ENCODE results near the gene ACHE.
A peak's percentile ranks its signal among the peaks of the same experiment; 100 is the strongest.
"Not testable (repeated sequence)": the region's sequence is repeated elsewhere in the genome, so short reads cannot be mapped to it uniquely, and the experiment has no call there.

Gene ACHE

DNA sequence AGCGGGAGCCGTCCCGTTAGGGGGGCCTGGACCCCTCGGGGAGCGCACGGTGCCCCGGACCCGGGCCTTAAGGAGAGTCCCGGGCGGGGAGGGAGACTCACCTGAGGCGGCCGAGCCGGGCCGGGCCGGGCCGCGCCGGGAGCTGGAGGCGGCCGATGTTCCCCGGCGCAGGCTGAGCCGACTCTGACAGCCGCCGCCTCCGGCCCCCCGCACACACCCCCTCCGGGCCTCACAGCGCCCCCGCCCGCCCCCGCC, at the start of gene ACHE:
TSS of gene ACHE (minus strand) at position 188 of the 255 bp plus-strand sequence. CDS start 1,656 bp downstream, outside the sequence.
- peak; percentile 39 for ATAC-seq
- TF ChIP-seq SNAI2 (CRISPR knock-in tag; IDR thresholded peaks at IDR 0.05): no peak

DNA sequence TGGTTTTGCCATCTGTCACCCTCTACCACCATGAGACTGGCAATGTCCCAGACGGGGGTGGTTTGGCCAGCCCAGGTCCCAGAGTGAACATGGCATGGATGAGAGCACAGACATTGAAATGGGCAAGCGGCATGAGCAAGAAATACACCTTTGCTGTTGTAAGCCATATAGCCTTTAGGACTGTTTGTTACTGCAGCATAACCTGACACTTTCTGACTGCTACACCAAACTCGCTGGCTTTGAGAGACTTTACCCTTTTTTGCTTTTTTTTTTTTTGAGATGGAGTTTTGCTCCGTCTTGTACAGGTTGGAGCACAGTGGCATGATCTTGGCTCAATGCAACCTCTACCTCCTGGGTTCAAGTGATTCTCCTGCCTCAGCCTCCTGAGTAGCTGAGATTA, 48.5 kb upstream of the ACHE start:
- ATAC-seq: no peak
- TF ChIP-seq ZFP30 (CRISPR knock-in tag; IDR thresholded peaks at IDR 0.05): no peak
- TF ChIP-seq ZNF8 (CRISPR knock-in tag; IDR thresholded peaks at IDR 0.05): no peak
- no peak for TF ChIP-seq ISL1 (CRISPR knock-in tag; IDR thresholded peaks at IDR 0.05)
- TF ChIP-seq ZC3H10 (CRISPR knock-in tag; IDR thresholded peaks at IDR 0.05): no peak
- TF ChIP-seq ZFP3 (CRISPR knock-in tag; IDR thresholded peaks at IDR 0.05): no peak
- no peak for TF ChIP-seq TCF4 (CRISPR knock-in tag; IDR thresholded peaks at IDR 0.05; ENCODE audit: borderline replicate concordance)
- no peak for TF ChIP-seq ARNTL (CRISPR knock-in tag; IDR thresholded peaks at IDR 0.05; ENCODE audit: borderline replicate concordance, low read depth)
- TF ChIP-seq BACH2 (CRISPR knock-in tag; IDR thresholded peaks at IDR 0.05; ENCODE audit: borderline replicate concordance): no peak
- no peak for TF ChIP-seq ZNF565 (CRISPR knock-in tag; conservative IDR thresholded peaks at IDR 0.05; ENCODE audit: low read depth)
- TF ChIP-seq, protein P1, sequence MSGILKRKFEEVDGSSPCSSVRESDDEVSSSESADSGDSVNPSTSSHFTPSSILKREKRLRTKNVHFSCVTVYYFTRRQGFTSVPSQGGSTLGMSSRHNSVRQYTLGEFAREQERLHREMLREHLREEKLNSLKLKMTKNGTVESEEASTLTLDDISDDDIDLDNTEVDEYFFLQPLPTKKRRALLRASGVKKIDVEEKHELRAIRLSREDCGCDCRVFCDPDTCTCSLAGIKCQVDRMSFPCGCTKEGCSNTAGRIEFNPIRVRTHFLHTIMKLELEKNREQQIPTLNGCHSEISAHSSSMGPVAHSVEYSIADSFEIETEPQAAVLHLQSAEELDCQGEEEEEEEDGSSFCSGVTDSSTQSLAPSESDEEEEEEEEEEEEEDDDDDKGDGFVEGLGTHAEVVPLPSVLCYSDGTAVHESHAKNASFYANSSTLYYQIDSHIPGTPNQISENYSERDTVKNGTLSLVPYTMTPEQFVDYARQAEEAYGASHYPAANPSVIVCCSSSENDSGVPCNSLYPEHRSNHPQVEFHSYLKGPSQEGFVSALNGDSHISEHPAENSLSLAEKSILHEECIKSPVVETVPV (CRISPR knock-in tag; IDR thresholded peaks at IDR 0.05): no peak
- no peak for TF ChIP-seq ESRRG (CRISPR knock-in tag; IDR thresholded peaks at IDR 0.05)

DNA sequence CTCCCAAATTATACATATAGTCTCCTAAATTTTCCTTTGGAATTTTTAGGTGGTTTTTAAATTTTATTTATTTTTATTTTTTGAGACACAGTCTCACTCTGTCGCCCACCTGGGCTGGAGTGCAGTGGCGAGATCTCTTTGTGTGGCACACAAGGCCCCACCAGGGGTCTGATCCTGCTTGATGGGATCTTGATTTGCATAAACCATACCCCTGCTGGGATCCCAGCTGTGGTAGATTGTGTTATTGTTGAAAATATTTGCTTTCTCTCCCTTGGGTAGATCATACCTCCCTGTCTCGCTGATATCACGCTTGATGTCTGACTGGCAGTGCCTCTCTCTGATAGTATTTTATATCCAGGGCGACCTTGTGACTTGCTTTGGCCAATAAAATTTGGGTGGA, 48.0 kb upstream of the ACHE start:
- TF ChIP-seq, protein P2, sequence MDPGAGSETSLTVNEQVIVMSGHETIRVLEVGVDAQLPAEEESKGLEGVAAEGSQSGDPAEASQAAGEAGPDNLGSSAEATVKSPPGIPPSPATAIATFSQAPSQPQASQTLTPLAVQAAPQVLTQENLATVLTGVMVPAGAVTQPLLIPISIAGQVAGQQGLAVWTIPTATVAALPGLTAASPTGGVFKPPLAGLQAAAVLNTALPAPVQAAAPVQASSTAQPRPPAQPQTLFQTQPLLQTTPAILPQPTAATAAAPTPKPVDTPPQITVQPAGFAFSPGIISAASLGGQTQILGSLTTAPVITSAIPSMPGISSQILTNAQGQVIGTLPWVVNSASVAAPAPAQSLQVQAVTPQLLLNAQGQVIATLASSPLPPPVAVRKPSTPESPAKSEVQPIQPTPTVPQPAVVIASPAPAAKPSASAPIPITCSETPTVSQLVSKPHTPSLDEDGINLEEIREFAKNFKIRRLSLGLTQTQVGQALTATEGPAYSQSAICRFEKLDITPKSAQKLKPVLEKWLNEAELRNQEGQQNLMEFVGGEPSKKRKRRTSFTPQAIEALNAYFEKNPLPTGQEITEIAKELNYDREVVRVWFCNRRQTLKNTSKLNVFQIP (CRISPR knock-in tag; IDR thresholded peaks at IDR 0.05; ENCODE audit: borderline replicate concordance, low read depth): no peak
- TF ChIP-seq ZNF70 (CRISPR knock-in tag; IDR thresholded peaks at IDR 0.05) (no peak), ZNF565 (CRISPR knock-in tag; conservative IDR thresholded peaks at IDR 0.05; ENCODE audit: low read depth) (no peak), GLIS3 (CRISPR knock-in tag; IDR thresholded peaks at IDR 0.05) (no peak), ZFP30 (CRISPR knock-in tag; IDR thresholded peaks at IDR 0.05) (no peak), ZFP3 (CRISPR knock-in tag; IDR thresholded peaks at IDR 0.05) (no peak)

DNA sequence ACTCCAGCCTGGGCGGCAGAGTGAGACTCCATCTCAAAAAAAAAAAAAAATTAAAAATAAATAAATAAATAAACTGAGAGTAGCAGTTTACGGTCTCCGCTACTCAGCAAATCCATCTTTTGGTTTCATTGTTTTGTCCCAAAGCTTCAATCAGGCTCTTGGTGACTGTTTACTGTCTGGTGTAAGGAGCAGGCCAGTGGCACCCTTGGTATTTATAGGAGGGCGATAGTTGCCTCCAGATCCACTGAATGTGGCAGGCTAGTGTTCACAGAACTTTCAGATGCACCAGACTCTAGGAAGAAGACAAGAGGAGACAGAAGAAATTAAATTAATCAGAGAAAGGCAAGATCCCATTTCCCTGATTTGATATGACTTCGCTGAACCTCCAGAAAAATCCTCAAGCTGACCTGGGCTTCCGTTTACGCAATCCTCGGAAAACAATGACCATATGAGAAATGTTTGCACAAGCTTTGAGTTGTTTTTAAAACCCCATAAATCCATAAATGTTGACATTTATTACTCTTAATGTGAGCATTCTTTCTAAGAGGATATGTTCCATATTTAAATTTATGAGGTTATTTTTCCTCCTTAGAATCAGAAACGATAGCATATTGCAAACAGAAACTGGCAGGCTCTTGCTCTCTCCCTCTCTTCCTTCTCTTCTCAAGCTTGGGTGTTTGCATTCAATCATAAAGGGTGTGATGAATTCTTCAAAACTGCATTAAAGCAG, 46.5 kb upstream of the ACHE start:
- peak; percentile 45; the same call in 2 of the 3 replicates for ATAC-seq
- TF ChIP-seq ZC3H10 (CRISPR knock-in tag; IDR thresholded peaks at IDR 0.05) (no peak), ISL1 (CRISPR knock-in tag; IDR thresholded peaks at IDR 0.05) (peak; percentile 89)

More for the DNA sequence above, 48.0 kb upstream of the ACHE start:
- ATAC-seq: no peak

DNA sequence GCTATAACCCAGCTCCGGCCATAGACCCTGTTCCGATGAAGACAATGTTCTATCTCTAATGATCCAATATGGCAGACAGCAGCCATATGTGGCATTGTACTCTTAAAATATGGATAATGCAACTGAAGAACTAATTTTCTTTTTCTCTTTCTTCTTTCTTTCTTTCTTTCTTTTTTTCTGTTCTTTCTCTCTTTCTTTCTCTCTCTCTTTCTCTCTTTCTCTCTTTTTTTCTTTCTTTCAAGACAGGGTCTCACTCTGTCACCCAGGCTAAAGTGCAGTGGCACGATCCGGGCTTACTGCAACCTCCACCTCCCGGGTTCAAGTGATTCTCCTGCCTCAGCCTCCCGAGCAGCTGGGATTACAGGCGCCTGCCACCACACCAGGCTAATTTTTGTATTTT, 40.5 kb upstream of the ACHE start:
- not testable (repeated sequence) for ATAC-seq

DNA sequence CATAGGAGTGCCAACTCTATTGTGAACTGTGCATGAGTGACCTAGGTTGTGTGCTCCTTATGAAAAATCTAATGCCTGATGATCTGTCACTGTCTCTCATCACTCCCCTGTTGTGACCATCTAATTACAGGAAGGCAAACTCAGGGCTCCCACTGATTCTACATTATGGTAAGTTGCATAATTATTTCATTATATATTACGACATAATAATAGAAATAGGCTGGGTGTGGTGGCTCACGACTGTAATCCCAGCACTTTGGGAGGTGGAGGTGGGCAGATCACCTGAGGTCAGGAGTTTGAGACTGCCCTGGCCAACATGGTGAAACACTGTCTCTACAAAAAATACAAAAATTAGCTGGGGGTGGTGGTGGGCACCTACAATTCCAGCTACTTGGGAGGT, 39.7 kb upstream of the ACHE start:
- ATAC-seq: not testable (repeated sequence)

DNA sequence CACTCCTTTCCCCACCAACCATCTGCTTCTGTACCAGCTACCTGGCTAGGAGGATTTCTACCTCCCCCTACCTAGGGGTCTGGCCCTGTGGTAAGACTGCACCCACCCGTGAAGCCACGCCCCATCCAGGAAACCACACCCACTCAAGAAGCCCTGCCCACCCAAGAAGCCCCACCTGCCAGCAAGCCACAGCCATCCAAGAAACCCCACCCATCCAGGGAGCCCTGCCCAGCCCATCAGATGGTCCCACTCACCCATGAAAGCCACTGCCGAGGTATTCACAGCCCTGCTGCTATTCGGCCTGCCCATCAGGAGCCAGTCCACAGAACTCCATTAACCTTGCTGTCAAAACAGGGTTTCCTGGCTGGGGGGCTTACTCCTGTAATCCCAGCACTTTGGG, 38.0 kb upstream of the ACHE start:
- no peak for ATAC-seq
- TF ChIP-seq BACH2 (CRISPR knock-in tag; IDR thresholded peaks at IDR 0.05; ENCODE audit: borderline replicate concordance): no peak
- TF ChIP-seq, protein P3, sequence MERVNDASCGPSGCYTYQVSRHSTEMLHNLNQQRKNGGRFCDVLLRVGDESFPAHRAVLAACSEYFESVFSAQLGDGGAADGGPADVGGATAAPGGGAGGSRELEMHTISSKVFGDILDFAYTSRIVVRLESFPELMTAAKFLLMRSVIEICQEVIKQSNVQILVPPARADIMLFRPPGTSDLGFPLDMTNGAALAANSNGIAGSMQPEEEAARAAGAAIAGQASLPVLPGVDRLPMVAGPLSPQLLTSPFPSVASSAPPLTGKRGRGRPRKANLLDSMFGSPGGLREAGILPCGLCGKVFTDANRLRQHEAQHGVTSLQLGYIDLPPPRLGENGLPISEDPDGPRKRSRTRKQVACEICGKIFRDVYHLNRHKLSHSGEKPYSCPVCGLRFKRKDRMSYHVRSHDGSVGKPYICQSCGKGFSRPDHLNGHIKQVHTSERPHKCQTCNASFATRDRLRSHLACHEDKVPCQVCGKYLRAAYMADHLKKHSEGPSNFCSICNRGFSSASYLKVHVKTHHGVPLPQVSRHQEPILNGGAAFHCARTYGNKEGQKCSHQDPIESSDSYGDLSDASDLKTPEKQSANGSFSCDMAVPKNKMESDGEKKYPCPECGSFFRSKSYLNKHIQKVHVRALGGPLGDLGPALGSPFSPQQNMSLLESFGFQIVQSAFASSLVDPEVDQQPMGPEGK (CRISPR knock-in tag; IDR thresholded peaks at IDR 0.05; ENCODE audit: borderline replicate concordance): no peak
- no peak for TF ChIP-seq PPARA (CRISPR knock-in tag; IDR thresholded peaks at IDR 0.05; ENCODE audit: borderline replicate concordance)
- TF ChIP-seq TOX (CRISPR knock-in tag; IDR thresholded peaks at IDR 0.05; ENCODE audit: borderline replicate concordance): no peak
- TF ChIP-seq, protein P4, sequence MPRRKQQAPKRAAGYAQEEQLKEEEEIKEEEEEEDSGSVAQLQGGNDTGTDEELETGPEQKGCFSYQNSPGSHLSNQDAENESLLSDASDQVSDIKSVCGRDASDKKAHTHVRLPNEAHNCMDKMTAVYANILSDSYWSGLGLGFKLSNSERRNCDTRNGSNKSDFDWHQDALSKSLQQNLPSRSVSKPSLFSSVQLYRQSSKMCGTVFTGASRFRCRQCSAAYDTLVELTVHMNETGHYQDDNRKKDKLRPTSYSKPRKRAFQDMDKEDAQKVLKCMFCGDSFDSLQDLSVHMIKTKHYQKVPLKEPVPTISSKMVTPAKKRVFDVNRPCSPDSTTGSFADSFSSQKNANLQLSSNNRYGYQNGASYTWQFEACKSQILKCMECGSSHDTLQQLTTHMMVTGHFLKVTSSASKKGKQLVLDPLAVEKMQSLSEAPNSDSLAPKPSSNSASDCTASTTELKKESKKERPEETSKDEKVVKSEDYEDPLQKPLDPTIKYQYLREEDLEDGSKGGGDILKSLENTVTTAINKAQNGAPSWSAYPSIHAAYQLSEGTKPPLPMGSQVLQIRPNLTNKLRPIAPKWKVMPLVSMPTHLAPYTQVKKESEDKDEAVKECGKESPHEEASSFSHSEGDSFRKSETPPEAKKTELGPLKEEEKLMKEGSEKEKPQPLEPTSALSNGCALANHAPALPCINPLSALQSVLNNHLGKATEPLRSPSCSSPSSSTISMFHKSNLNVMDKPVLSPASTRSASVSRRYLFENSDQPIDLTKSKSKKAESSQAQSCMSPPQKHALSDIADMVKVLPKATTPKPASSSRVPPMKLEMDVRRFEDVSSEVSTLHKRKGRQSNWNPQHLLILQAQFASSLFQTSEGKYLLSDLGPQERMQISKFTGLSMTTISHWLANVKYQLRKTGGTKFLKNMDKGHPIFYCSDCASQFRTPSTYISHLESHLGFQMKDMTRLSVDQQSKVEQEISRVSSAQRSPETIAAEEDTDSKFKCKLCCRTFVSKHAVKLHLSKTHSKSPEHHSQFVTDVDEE (CRISPR knock-in tag; IDR thresholded peaks at IDR 0.05): no peak
- TF ChIP-seq OSR1 (CRISPR knock-in tag; IDR thresholded peaks at IDR 0.05): no peak
- TF ChIP-seq RARB (CRISPR knock-in tag; IDR thresholded peaks at IDR 0.05): no peak

Measured in SK-N-SH treated with all-trans-retinoic acid at 6 μM for 48 hours (cell line).